Measurements from ENCODE around the gene SLMAP. TPM values are rescaled to one million over a fixed set of nuclear protein-coding genes. Genes with fewer than 3 reads are reported as not detected.

SLMAP gene
- total RNA-seq, 1 donor from 2014 or later = 71.4 TPM

GRCh38 chr3:57948080-57948671 is 192.1 kb downstream of the SLMAP start:
- Histone ChIP-seq H3K9ac (ENCODE audit: low read length) (peak overlapping the region; percentile 17), H3K27ac (ENCODE audit: low read depth, low read length) (peak overlapping the region; percentile 15), H3K4me1 (ENCODE audit: insufficient read depth, low read length) (peaks cover 37% of the 10 kb centered on the region), H3K27me3 (ENCODE audit: insufficient read depth, low read length) (no peaks in the 10 kb centered on the region), H3K79me2 (ENCODE audit: insufficient read depth, low read length) (no peaks in the 10 kb centered on the region), H2AFZ (ENCODE audit: low read depth, low read length) (no peak overlapping the region), H3K9me3 (ENCODE audit: insufficient read depth, low read depth, low read length) (no peaks in the 10 kb centered on the region), H3K4me3 (ENCODE audit: insufficient read depth, low read depth, low read length) (no peak overlapping the region), H4K20me1 (ENCODE audit: insufficient read depth, low read length) (no peaks in the 10 kb centered on the region), H3K36me3 (ENCODE audit: insufficient read depth, low read length) (no peaks in the 10 kb centered on the region), H3K4me2 (ENCODE audit: low read length) (peak overlapping the region; percentile 57)
- Mint-ChIP-seq H3K27ac (ENCODE audit: unreplicated experiment) (peak overlapping the region; percentile 50), H3K36me3 (ENCODE audit: low read depth, unreplicated experiment) (peaks cover 1% of the 10 kb centered on the region), H3K9me3 (ENCODE audit: unreplicated experiment) (no peaks in the 10 kb centered on the region), H3K4me1 (ENCODE audit: low read depth, unreplicated experiment) (peaks cover 43% of the 10 kb centered on the region), H3K4me3 (ENCODE audit: unreplicated experiment) (no peak overlapping the region), H3K27me3 (ENCODE audit: low read depth, unreplicated experiment) (no peaks in the 10 kb centered on the region)
- no peak for DNase-seq (ENCODE audit: low read depth)
- TF ChIP-seq, protein P1, sequence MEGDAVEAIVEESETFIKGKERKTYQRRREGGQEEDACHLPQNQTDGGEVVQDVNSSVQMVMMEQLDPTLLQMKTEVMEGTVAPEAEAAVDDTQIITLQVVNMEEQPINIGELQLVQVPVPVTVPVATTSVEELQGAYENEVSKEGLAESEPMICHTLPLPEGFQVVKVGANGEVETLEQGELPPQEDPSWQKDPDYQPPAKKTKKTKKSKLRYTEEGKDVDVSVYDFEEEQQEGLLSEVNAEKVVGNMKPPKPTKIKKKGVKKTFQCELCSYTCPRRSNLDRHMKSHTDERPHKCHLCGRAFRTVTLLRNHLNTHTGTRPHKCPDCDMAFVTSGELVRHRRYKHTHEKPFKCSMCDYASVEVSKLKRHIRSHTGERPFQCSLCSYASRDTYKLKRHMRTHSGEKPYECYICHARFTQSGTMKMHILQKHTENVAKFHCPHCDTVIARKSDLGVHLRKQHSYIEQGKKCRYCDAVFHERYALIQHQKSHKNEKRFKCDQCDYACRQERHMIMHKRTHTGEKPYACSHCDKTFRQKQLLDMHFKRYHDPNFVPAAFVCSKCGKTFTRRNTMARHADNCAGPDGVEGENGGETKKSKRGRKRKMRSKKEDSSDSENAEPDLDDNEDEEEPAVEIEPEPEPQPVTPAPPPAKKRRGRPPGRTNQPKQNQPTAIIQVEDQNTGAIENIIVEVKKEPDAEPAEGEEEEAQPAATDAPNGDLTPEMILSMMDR (IDR thresholded peaks at IDR 0.05; ENCODE audit: insufficient read depth, low read depth, low read length) = no peak
- TF ChIP-seq EZH2 (IDR thresholded peaks at IDR 0.05; ENCODE audit: insufficient read depth, low read length) = no peak
- FAIRE-seq = no peak

DNA sequence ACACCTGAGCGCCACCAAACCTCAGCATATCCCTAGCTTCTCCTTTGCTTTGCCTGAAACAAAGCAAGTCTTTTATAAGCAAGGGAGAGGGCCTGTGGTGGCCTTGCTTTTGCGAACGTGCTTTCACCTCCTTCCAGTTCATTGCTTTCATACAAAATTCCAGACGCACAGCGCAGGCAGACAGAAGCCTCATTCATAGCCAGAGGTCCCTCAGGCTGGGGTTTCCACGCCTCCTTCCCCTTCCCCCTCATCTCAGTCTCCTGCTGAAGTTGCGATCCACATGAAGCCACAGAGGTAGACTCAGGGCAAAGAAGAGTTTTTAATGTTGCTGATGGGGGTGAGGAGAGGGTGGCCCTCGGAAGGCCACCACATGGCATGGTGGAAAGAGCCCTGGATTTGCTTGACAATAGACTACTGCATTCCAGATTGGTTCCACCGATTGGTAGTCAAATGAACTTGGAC is 192.7 kb downstream of the SLMAP start:
- Histone ChIP-seq H3K36me3 (ENCODE audit: insufficient read depth, low read length) (no peaks in the 10 kb centered on the region), H3K4me3 (ENCODE audit: insufficient read depth, low read depth, low read length) (no peak overlapping the region), H4K20me1 (ENCODE audit: insufficient read depth, low read length) (no peaks in the 10 kb centered on the region), H3K4me1 (ENCODE audit: insufficient read depth, low read length) (peaks cover 37% of the 10 kb centered on the region), H3K79me2 (ENCODE audit: insufficient read depth, low read length) (no peaks in the 10 kb centered on the region), H3K27ac (ENCODE audit: low read depth, low read length) (peak overlapping the region; percentile 15), H3K9me3 (ENCODE audit: insufficient read depth, low read depth, low read length) (no peaks in the 10 kb centered on the region), H2AFZ (ENCODE audit: low read depth, low read length) (no peak overlapping the region), H3K9ac (ENCODE audit: low read length) (peak overlapping the region; percentile 17), H3K4me2 (ENCODE audit: low read length) (peak overlapping the region; percentile 57), H3K27me3 (ENCODE audit: insufficient read depth, low read length) (no peaks in the 10 kb centered on the region)
- H3K27ac Mint-ChIP-seq (ENCODE audit: unreplicated experiment) = peak overlapping the region; percentile 50
- no peak for FAIRE-seq
- H3K4me3 Mint-ChIP-seq (ENCODE audit: unreplicated experiment) = peak overlapping the region; percentile 40
- TF ChIP-seq, protein P1 (IDR thresholded peaks at IDR 0.05; ENCODE audit: insufficient read depth, low read depth, low read length) = no peak
- TF ChIP-seq EZH2 (IDR thresholded peaks at IDR 0.05; ENCODE audit: insufficient read depth, low read length) = no peak
- H3K9me3 Mint-ChIP-seq (ENCODE audit: unreplicated experiment) = no peaks in the 10 kb centered on the region
- H3K36me3 Mint-ChIP-seq (ENCODE audit: low read depth, unreplicated experiment) = peaks cover 1% of the 10 kb centered on the region
- H3K4me1 Mint-ChIP-seq (ENCODE audit: low read depth, unreplicated experiment) = peaks cover 39% of the 10 kb centered on the region
- H3K27me3 Mint-ChIP-seq (ENCODE audit: low read depth, unreplicated experiment) = no peaks in the 10 kb centered on the region
- peak; percentile 62 for DNase-seq (ENCODE audit: low read depth)

DNA sequence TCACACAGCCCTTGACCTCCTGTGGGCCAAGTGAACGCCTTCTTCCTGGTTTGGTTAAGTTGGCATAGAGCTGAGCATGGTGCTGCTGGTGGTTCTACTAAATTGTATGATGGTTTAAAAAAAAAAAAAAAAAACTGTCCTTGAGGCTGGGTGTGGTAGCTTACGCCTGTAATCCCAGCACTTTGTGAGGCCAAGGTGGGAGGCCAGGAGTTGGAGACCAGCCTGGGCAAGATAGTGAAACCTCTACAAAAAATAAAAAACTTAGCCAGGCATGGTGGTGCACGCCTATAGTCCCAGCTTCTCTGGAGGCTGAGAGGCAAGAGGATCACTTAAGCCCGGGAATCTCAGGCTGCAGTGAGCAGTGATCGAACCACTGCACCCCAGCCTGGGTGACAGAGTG is 193.2 kb downstream of the SLMAP start:
- Mint-ChIP-seq H3K27me3 (ENCODE audit: low read depth, unreplicated experiment) (no peaks in the 10 kb centered on the region), H3K9me3 (ENCODE audit: unreplicated experiment) (no peaks in the 10 kb centered on the region), H3K4me3 (ENCODE audit: unreplicated experiment) (no peak overlapping the region), H3K36me3 (ENCODE audit: low read depth, unreplicated experiment) (no peaks in the 10 kb centered on the region), H3K4me1 (ENCODE audit: low read depth, unreplicated experiment) (peaks cover 39% of the 10 kb centered on the region), H3K27ac (ENCODE audit: unreplicated experiment) (no peak overlapping the region)
- Histone ChIP-seq H4K20me1 (ENCODE audit: insufficient read depth, low read length) (no peaks in the 10 kb centered on the region), H3K79me2 (ENCODE audit: insufficient read depth, low read length) (no peaks in the 10 kb centered on the region), H2AFZ (ENCODE audit: low read depth, low read length) (no peak overlapping the region), H3K27ac (ENCODE audit: low read depth, low read length) (peak overlapping the region; percentile 15), H3K4me3 (ENCODE audit: insufficient read depth, low read depth, low read length) (no peak overlapping the region), H3K4me2 (ENCODE audit: low read length) (peak overlapping the region; percentile 57), H3K9ac (ENCODE audit: low read length) (peak overlapping the region; percentile 31), H3K4me1 (ENCODE audit: insufficient read depth, low read length) (peaks cover 37% of the 10 kb centered on the region), H3K36me3 (ENCODE audit: insufficient read depth, low read length) (no peaks in the 10 kb centered on the region), H3K9me3 (ENCODE audit: insufficient read depth, low read depth, low read length) (no peaks in the 10 kb centered on the region), H3K27me3 (ENCODE audit: insufficient read depth, low read length) (no peaks in the 10 kb centered on the region)
- TF ChIP-seq EZH2 (IDR thresholded peaks at IDR 0.05; ENCODE audit: insufficient read depth, low read length) = no peak
- TF ChIP-seq, protein P1 (IDR thresholded peaks at IDR 0.05; ENCODE audit: insufficient read depth, low read depth, low read length) = no peak
- no peak for FAIRE-seq
- no peak for DNase-seq (ENCODE audit: low read depth)
